GM12878 (cell line): ENCODE measurements around the gene GMIP.

ENCODE experiments used
- E2F8 ChIP-seq: fragments of 450-650 bp; IDR thresholded peaks from 2 replicates; pipeline ENCODE4 v1.6.1; 2018; ENCODE audit warnings: mild to moderate bottlenecking, low read depth, moderate library complexity; ENCODE audit not compliant: partially characterized antibody
- LARP7 ChIP-seq: fragments of 450-650 bp; IDR thresholded peaks from 2 replicates; pipeline ENCODE4 v1.6.1; 2017; ENCODE audit warnings: mild to moderate bottlenecking
- MAX ChIP-seq: IDR thresholded peaks from 2 replicates; pipeline ENCODE4 v1.6.1; 2012; ENCODE audit warnings: low read depth, low read length, improper control_type of control experiment
- POLR2AphosphoS5 ChIP-seq: IDR thresholded peaks from 2 replicates; pipeline ENCODE4 v1.6.1; 2011; ENCODE audit warnings: mild to moderate bottlenecking, low read length, inconsistent platforms
- SRF ChIP-seq, 2 experiments: IDR thresholded peaks; 2 replicates each; pipeline ENCODE4 v1.6.1; 2011; ENCODE audit warnings: low read depth in 2 of 2, low read length in 2 of 2, mild to moderate bottlenecking in 1 of 2, moderate library complexity in 1 of 2

- TF ChIP-seq SRF (IDR thresholded peaks at IDR 0.05; ENCODE audit: low read depth in 2 of 2, low read length in 2 of 2) (no peak), POLR2AphosphoS5 (no peak), MAX (no peak), LARP7 (no peak), E2F8 (no peak)
Measured at GRCh38 chr19:19670070-19670551, 26.7 kb upstream of the GMIP start.
